Panc1 (cell line): ENCODE results near the gene CISTR. TPM values are rescaled to one million over a fixed set of nuclear protein-coding genes. Genes with fewer than 3 reads are reported as not detected.

Source experiments
- ATAC-seq: fragments of 200-7000 bp; cut with Tn5 transposase; 2 replicates; pipeline ENCODE4 v1.9.1; 2020; ENCODE audit warnings: mild to moderate bottlenecking, moderate library complexity
- BruUV-seq: library from RNA; stranded (reverse); fragments of 400-500 nt; replicated peaks from 2 replicates; lab custom pipeline; 2021; lab: Mats Ljungman, UMichigan
- CTCF ChIA-PET: fragments of 300-600 bp; sonication (Branson Sonifier 250); formaldehyde crosslinking; loops from one replicate; lab custom pipeline; 2022; ENCODE audit warnings: antibody characterized with exemption; lab: Charles Lee
- POLR2A ChIA-PET: fragments of 300-600 bp; sonication (Branson Sonifier 250); formaldehyde crosslinking; loops from one replicate; lab custom pipeline; 2022; ENCODE audit warnings: antibody characterized with exemption; lab: Charles Lee
- DNase-seq: peaks from one replicate; pipeline ENCODE4 v3.0.0-alpha.2; 2010; ENCODE audit warnings: low read depth, low spot score
- H3K27ac ChIP-seq: 2 replicates; pipeline ENCODE4 v1.5.1; 2011; ENCODE audit warnings: mild to moderate bottlenecking, low read length, inconsistent platforms
- H3K27me3 ChIP-seq: fragments of 200-500 bp; sonication (Bioruptor generic); 2 replicates; pipeline ENCODE4 v1.6.0; 2014; ENCODE audit warnings: low read length, inconsistent platforms; ENCODE audit not compliant: control insufficient read depth, insufficient read depth
- H3K36me3 ChIP-seq: fragments of 200-500 bp; sonication (Bioruptor generic); 2 replicates; pipeline ENCODE4 v1.5.1; 2014; ENCODE audit warnings: inconsistent platforms, mild to moderate bottlenecking, low read length, moderate library complexity; ENCODE audit not compliant: control insufficient read depth, insufficient read depth
- H3K4me1 ChIP-seq: 2 replicates; pipeline ENCODE4 v1.5.1; 2011; ENCODE audit warnings: inconsistent platforms, mild to moderate bottlenecking, low read length, moderate library complexity; ENCODE audit not compliant: control insufficient read depth, insufficient read depth
- H3K4me3 ChIP-seq, 2 experiments: 2 replicates each; pipeline ENCODE4 v1.5.1; 2011 to 2012; ENCODE audit warnings: low read depth in 2 of 2, low read length in 2 of 2, mild to moderate bottlenecking in 2 of 2, inconsistent platforms in 1 of 2, moderate library complexity in 1 of 2
- H3K9me3 ChIP-seq: fragments of 200-500 bp; sonication (Bioruptor generic); 2 replicates; pipeline ENCODE4 v1.5.1; 2014; ENCODE audit warnings: low read depth, mild to moderate bottlenecking, inconsistent platforms, low read length, moderate library complexity; ENCODE audit not compliant: control insufficient read depth, insufficient read depth
- POLR2AphosphoS5 ChIP-seq: IDR thresholded peaks from 2 replicates; pipeline ENCODE4 v1.6.1; 2012; ENCODE audit warnings: mild to moderate bottlenecking, low read depth, low read length, moderate library complexity
- SIN3A ChIP-seq: IDR thresholded peaks from 2 replicates; pipeline ENCODE4 v1.6.1; 2012; ENCODE audit warnings: low read depth, mild to moderate bottlenecking, low read length, moderate library complexity, borderline replicate concordance; ENCODE audit not compliant: insufficient read depth
- TCF7L2 ChIP-seq: IDR thresholded peaks from 2 replicates; pipeline ENCODE4 v1.6.1; 2011; ENCODE audit warnings: mild to moderate bottlenecking, low read depth, low read length, inconsistent platforms
- in situ Hi-C: cut with HindIII; loops from 2 replicates; pipeline ENCODE4 v1.10.0; 2016; ENCODE audit warnings: low sequenced_read_pairs, low pct_unique_long_range_greater_than_20kb
- intact Hi-C: fragments of 100-400 bp; cut with micrococcal nuclease; formaldehyde crosslinking; loops from one replicate; pipeline ENCODE4 v1.10.0; 2022; ENCODE audit not compliant: unreplicated experiment
- total RNA-seq: library from RNA; stranded (reverse); gene quantifications from one replicate; pipeline ENCODE4 v1.2.1, GENCODE V29; 2021; ENCODE audit not compliant: unreplicated experiment
- TF ChIP-seq, protein P1 (sequence below): fragments of 450-650 bp; IDR thresholded peaks from 2 replicates; pipeline ENCODE4 v1.5.1; 2017; ENCODE audit warnings: mild to moderate bottlenecking
- TF ChIP-seq, protein P2 (sequence below), 2 experiments: IDR thresholded peaks; 2 replicates each; pipeline ENCODE4 v1.6.1; 2011 to 2012; ENCODE audit warnings: low read depth in 2 of 2, control low read depth in 1 of 2, low read length in 1 of 2, mild to moderate bottlenecking in 1 of 2, moderate library complexity in 1 of 2; ENCODE audit not compliant: insufficient read depth in 1 of 2

CISTR gene
- total RNA-seq, 1 experiment from 2014 or later, result not detected

DNA sequence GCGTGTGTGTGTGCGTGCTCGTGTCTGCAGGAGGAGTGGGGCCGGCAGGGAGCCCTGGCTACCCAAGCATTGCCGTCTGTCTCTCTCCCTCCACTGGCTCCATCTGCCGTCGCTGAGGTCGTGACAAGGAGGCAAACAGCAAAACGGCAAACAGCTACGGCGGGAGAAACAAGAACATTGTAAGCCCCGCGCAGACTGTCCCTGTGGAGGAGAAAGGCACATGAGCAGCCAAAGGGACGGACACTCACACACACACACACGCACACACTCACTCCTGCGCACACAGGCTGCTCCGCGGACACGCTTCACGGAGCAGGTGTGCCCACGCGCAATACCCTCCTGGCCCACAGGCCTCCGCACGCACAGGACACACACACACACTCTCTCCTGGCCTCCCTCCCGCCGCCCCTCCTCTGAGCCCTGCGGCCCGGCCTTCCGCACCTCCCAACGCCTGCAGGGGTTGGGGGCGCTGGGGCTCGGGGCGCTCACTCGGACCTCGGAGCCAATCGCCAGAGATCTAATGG is 905 bp downstream of the CISTR start:
- ATAC-seq, result peak; percentile 6; the same call in 1 of the 2 replicates
- Histone ChIP-seq H3K4me3 (peak overlapping the region; percentile 37 to 45), H3K4me1 (peaks cover 45% of the 10 kb centered on the region), H3K27me3 (no peaks in the 10 kb centered on the region), H3K27ac (no peak overlapping the region), H3K36me3 (no peaks in the 10 kb centered on the region), H3K9me3 (no peaks in the 10 kb centered on the region)
- no TSS peak for BruUV-seq
- no peak for TF ChIP-seq POLR2AphosphoS5
- TF ChIP-seq TCF7L2, result no peak
- TF ChIP-seq, protein P1, sequence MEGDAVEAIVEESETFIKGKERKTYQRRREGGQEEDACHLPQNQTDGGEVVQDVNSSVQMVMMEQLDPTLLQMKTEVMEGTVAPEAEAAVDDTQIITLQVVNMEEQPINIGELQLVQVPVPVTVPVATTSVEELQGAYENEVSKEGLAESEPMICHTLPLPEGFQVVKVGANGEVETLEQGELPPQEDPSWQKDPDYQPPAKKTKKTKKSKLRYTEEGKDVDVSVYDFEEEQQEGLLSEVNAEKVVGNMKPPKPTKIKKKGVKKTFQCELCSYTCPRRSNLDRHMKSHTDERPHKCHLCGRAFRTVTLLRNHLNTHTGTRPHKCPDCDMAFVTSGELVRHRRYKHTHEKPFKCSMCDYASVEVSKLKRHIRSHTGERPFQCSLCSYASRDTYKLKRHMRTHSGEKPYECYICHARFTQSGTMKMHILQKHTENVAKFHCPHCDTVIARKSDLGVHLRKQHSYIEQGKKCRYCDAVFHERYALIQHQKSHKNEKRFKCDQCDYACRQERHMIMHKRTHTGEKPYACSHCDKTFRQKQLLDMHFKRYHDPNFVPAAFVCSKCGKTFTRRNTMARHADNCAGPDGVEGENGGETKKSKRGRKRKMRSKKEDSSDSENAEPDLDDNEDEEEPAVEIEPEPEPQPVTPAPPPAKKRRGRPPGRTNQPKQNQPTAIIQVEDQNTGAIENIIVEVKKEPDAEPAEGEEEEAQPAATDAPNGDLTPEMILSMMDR, result no peak
- TF ChIP-seq, protein P2, sequence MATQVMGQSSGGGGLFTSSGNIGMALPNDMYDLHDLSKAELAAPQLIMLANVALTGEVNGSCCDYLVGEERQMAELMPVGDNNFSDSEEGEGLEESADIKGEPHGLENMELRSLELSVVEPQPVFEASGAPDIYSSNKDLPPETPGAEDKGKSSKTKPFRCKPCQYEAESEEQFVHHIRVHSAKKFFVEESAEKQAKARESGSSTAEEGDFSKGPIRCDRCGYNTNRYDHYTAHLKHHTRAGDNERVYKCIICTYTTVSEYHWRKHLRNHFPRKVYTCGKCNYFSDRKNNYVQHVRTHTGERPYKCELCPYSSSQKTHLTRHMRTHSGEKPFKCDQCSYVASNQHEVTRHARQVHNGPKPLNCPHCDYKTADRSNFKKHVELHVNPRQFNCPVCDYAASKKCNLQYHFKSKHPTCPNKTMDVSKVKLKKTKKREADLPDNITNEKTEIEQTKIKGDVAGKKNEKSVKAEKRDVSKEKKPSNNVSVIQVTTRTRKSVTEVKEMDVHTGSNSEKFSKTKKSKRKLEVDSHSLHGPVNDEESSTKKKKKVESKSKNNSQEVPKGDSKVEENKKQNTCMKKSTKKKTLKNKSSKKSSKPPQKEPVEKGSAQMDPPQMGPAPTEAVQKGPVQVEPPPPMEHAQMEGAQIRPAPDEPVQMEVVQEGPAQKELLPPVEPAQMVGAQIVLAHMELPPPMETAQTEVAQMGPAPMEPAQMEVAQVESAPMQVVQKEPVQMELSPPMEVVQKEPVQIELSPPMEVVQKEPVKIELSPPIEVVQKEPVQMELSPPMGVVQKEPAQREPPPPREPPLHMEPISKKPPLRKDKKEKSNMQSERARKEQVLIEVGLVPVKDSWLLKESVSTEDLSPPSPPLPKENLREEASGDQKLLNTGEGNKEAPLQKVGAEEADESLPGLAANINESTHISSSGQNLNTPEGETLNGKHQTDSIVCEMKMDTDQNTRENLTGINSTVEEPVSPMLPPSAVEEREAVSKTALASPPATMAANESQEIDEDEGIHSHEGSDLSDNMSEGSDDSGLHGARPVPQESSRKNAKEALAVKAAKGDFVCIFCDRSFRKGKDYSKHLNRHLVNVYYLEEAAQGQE (IDR thresholded peaks at IDR 0.05; ENCODE audit: insufficient read depth in 1 of 2, low read depth in 2 of 2, low read length in 1 of 2), result no peak
- no peak for TF ChIP-seq SIN3A
- in situ Hi-C loops (no loop called here), intact Hi-C loops (no loop called here)
- POLR2A ChIA-PET, result no interaction called here
- no peak for DNase-seq
- CTCF ChIA-PET, result interaction anchor here (0.6 to 0.8 kb wide), 2 partner anchors 23 to 51 kb away, joined by 3 to 4 read pairs; no protein-coding TSS in a partner anchor

DNA sequence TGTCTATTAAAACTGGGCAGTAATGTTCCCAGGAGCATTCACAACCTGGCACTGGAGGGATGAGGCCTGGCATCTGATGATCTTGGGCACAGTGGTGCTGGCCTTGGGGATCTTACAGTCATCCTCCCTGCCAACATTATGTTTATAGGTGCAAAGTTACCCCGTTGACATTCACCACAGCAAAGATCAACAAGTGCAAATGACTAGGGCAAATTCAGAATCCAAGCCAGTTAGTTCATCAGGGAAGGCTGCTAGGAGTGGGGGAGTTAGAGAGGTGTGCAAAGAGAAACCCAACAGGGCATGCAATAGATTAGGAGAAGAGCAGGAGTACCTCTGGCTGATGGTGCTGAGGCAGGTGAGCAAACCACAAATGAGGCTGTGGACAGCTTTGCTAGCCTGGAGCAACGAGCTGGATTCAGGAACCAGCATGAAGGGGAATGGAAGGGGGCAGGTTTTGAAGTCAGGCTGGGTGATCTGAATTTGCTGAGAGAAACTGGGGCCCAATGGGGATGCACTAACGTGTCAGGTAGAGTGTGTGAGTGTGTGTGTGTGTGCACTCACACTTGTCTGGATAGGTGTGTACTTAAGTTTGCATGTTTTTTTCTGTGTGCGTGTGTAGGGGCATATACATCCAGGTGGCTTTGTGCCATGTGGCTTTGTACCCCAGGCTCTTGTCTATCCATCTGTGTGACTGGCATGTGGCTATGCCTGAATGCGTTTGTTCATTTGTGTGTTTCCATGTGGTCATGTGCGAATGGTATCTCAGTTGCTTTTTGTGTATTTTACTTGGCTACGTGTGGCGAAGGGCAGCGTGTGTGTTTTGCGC is 1.6 kb downstream of the CISTR start:
- 0 out of 2 replicates have a peak, but pooled peaks cover 2% of the 10 kb centered on the region for H3K27me3 ChIP-seq
- ATAC-seq (no peak), DNase-seq (no peak)
- H3K27ac ChIP-seq, result no peak overlapping the region
- in situ Hi-C loops (no loop called here), intact Hi-C loops (no loop called here)
- no peak for TF ChIP-seq TCF7L2
- TF ChIP-seq, protein P2 (IDR thresholded peaks at IDR 0.05; ENCODE audit: insufficient read depth in 1 of 2, low read depth in 2 of 2, low read length in 1 of 2), result no peak
- TF ChIP-seq POLR2AphosphoS5, result no peak
- no peak for TF ChIP-seq SIN3A
- TF ChIP-seq, protein P1, result no peak
- no TSS peak for BruUV-seq
- CTCF ChIA-PET, result interaction anchor here (0.7 to 0.8 kb wide), 2 partner anchors 50 to 278 kb away, joined by 3 read pairs; no protein-coding TSS in a partner anchor
- no peaks in the 10 kb centered on the region for H3K36me3 ChIP-seq
- H3K4me3 ChIP-seq, result no peak overlapping the region; a peak in 1 of 4 replicates
- POLR2A ChIA-PET, result no interaction called here
- H3K9me3 ChIP-seq, result no peaks in the 10 kb centered on the region
- H3K4me1 ChIP-seq, result peaks cover 39% of the 10 kb centered on the region
